ENCODE data around the gene BCLAF1. TPM values are rescaled to one million over a fixed set of nuclear protein-coding genes. Genes with fewer than 3 reads are reported as not detected.

Gene BCLAF1
- total RNA-seq, 4 donors from 2014 or later: 85.0 to 177 (median 104) TPM

DNA sequence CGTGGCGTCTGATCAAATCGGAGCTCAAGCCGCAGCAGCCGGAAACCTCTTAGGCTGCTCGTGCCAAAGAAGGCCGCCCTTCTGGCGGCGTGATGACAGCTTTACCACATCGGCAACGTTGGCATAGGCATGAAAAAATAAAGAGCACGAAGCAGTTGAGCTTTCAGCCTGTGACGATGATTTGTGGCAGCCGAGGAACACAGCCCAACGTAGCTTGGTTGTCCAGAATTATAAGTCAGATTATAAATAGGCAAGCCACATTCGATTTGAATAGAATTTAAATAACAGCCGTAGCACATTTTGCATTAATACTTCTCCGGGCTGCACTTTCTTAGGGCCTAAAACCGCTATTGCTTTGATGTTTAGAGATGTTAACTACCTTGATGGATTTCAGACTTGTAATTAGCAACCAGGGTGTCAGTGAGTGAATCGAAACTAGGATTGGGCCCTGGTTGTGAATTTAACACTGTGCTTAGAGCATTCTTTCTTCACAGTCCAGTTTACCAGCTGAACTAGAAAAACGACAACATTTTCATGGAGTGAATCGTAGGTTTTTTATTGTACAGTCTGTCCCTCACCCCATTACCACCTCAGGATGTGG, 864 bp upstream of the BCLAF1 start:
- peak; percentile 81 to 95 for DNase-seq (ENCODE audit: low spot score in 2 of 2)
- intact Hi-C loops (cut with DNase I; ENCODE audit: low total_unique reads): no loop called here
- peak overlapping the region; percentile 26 for H3K4me3 ChIP-seq (ENCODE audit: low read depth, poor library complexity, severe bottlenecking)
- WGBS, 2 donors: 1 to 2% methylated on average over 22 of the region's 22 CpGs
- TF ChIP-seq POLR2A (IDR thresholded peaks at IDR 0.05) (no peak), CTCF (IDR thresholded peaks at IDR 0.05) (no peak)

GRCh38 chr6:136289327-136289578, 393 bp downstream of the BCLAF1 start:
- intact Hi-C loops (cut with DNase I; ENCODE audit: low total_unique reads): no loop called here
- DNase-seq (ENCODE audit: low spot score in 2 of 2): peak; percentile 87 to 98
- H3K4me3 ChIP-seq (ENCODE audit: low read depth, poor library complexity, severe bottlenecking): peak overlapping the region; percentile 98
- no peak for TF ChIP-seq CTCF (IDR thresholded peaks at IDR 0.05)
- TF ChIP-seq POLR2A (IDR thresholded peaks at IDR 0.05): no peak
- WGBS, 2 donors: 0% methylated on average over 34 of the region's 34 CpGs

- WGBS, 2 donors: 0 to 1% methylated on average over 32 to 34 of the region's 34 CpGs
- peak overlapping the region; percentile 98 for H3K4me3 ChIP-seq (ENCODE audit: low read depth, poor library complexity, severe bottlenecking)
- intact Hi-C loops (cut with DNase I; ENCODE audit: low total_unique reads): no loop called here
- peak; percentile 86 to 95 for DNase-seq (ENCODE audit: low spot score in 2 of 2)
- peak in 1 of 3 donors; percentile 43 for TF ChIP-seq CTCF (IDR thresholded peaks at IDR 0.05)
- TF ChIP-seq POLR2A (IDR thresholded peaks at IDR 0.05): no peak
Observed at GRCh38 chr6:136288566-136289326, 900 bp downstream of the BCLAF1 start.

GRCh38 chr6:136284909-136285308, 4.7 kb downstream of the BCLAF1 start:
- no peak for DNase-seq (ENCODE audit: low spot score in 2 of 2)
- WGBS, 2 donors: 12 to 13% methylated on average over 2 of the region's 2 CpGs
- intact Hi-C loops (cut with DNase I; ENCODE audit: low total_unique reads): no loop called here
- TF ChIP-seq CTCF (IDR thresholded peaks at IDR 0.05): no peak
- no peak for TF ChIP-seq POLR2A (IDR thresholded peaks at IDR 0.05)
- no peak overlapping the region for H3K4me3 ChIP-seq (ENCODE audit: low read depth, poor library complexity, severe bottlenecking)

DNA sequence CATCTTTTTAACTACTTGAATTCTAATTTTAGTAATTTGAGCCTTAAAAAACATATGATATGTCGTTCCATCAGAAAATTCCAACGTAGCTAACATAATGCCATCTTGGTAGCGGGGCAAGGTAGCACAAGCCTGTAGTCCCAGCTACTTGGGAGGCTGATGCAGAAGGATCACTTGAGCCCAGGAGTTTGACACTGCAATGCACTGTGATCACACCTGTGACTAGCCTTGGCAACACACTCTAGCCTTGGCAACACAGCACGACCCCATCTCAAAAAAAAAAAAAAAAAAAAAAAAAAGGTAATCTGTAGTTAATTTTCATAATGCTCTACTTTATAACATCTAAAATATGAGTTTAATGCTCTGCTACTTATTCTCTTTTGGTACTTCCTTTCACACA, 6.7 kb downstream of the BCLAF1 start:
- intact Hi-C loops (cut with DNase I; ENCODE audit: low total_unique reads): no loop called here
- no peak overlapping the region for H3K4me3 ChIP-seq (ENCODE audit: low read depth, poor library complexity, severe bottlenecking)
- 54 to 65% methylated on average over 4 of the region's 4 CpGs for WGBS, 2 donors
- TF ChIP-seq CTCF (IDR thresholded peaks at IDR 0.05) (no peak), POLR2A (IDR thresholded peaks at IDR 0.05) (no peak)
- DNase-seq (ENCODE audit: low spot score in 2 of 2): no peak
